ENCODE data around the gene ZMYND11. TPM values are rescaled to one million over a fixed set of nuclear protein-coding genes. Genes with fewer than 3 reads are reported as not detected.

ZMYND11 gene
- total and polyA plus RNA-seq, 2 of the 8 experiments (the other 6 are each of a cell fraction or from before 2014, with no cell fraction given), result 7.5 to 26.6 TPM

GRCh38 chr10:266974-267425 is 131.7 kb downstream of the ZMYND11 start:
- Histone ChIP-seq H3K9ac (replicated peaks in 1 of 4; ENCODE audit: extremely low read depth in 1 of 4, low read depth in 3 of 4, low read length in 3 of 4) (no peak overlapping the region), H2AFZ (ENCODE audit: low read length) (no peak overlapping the region), H2AK5ac (ENCODE audit: low read depth, low read length) (no peak overlapping the region), H3K56ac (replicated peaks; ENCODE audit: insufficient read length, low read depth, low read length) (no peak overlapping the region), H3K23me2 (ENCODE audit: low read depth, low read length) (no peaks in the 10 kb centered on the region), H3K14ac (ENCODE audit: insufficient read length) (no peak overlapping the region), H3K79me1 (ENCODE audit: low read depth, low read length) (no peaks in the 10 kb centered on the region), H2BK12ac (ENCODE audit: low read depth, low read length) (no peak overlapping the region), H4K5ac (ENCODE audit: insufficient read length, low read depth, low read length) (no peak overlapping the region), H3K4ac (replicated peaks; ENCODE audit: insufficient read length, low read depth, low read length) (no peak overlapping the region), H3K9me3 (ENCODE audit: insufficient read depth in 2 of 2, low read depth in 1 of 2, low read length in 1 of 2) (no peaks in the 10 kb centered on the region), H3K4me3 (ENCODE audit: extremely low read depth in 1 of 4, insufficient read depth in 2 of 4, low read depth in 3 of 4, low read length in 4 of 4) (no peak overlapping the region), H3K27ac (ENCODE audit: low read depth, low read length) (no peak overlapping the region), H2BK20ac (ENCODE audit: low read length) (no peak overlapping the region), H3K36me3 (ENCODE audit: control insufficient read depth in 2 of 4, insufficient read depth in 4 of 4, low read length in 3 of 4) (no peaks in the 10 kb centered on the region), H3K4me1 (replicated peaks in 1 of 4; ENCODE audit: control insufficient read depth in 3 of 4, insufficient read depth in 4 of 4, low read length in 3 of 4) (peaks cover 0 to 5% (median 3%) of the 10 kb centered on the region in 4 experiments; a peak in 3 of 7 replicates), H2BK5ac (ENCODE audit: low read depth, low read length) (no peak overlapping the region), H3K23ac (ENCODE audit: insufficient read length) (no peak overlapping the region), H4K20me1 (replicated peaks in 1 of 2; ENCODE audit: control insufficient read depth in 1 of 2, insufficient read depth in 2 of 2, low read length in 2 of 2) (no peaks in the 10 kb centered on the region), H4K91ac (replicated peaks; ENCODE audit: insufficient read length, low read length) (no peak overlapping the region), H3K18ac (ENCODE audit: extremely low read depth, low read length) (no peak overlapping the region), H3K79me2 (ENCODE audit: control insufficient read depth in 1 of 2, insufficient read depth in 2 of 2, low read length in 2 of 2) (no peaks in the 10 kb centered on the region), H3K27me3 (replicated peaks in 1 of 4; ENCODE audit: control insufficient read depth in 3 of 4, extremely low read depth in 1 of 4, insufficient read depth in 3 of 4, low read length in 3 of 4) (no peaks in the 10 kb centered on the region), H2BK120ac (replicated peaks; ENCODE audit: low read depth, low read length) (no peak overlapping the region), H3K4me2 (ENCODE audit: insufficient read depth in 1 of 2, low read depth in 2 of 2, low read length in 2 of 2) (no peak overlapping the region), H2BK15ac (ENCODE audit: low read length) (no peak overlapping the region), H4K8ac (ENCODE audit: extremely low read depth, insufficient read depth, low read length) (no peak overlapping the region)
- FAIRE-seq (no peak), DNase-seq (ENCODE audit: low read depth in 1 of 2, low spot score in 2 of 2) (no peak)
- CTCF ChIA-PET (ENCODE audit: partially characterized antibody), result interaction anchor here (0.9 kb wide), 1 partner anchor 15 kb away, joined by 3 read pairs; no protein-coding TSS in a partner anchor
- POLR2A ChIA-PET (ENCODE audit: partially characterized antibody), result no interaction called here
- WGBS, 2 experiments (ENCODE audit: extremely low coverage in 1 of 2, insufficient coverage in 1 of 2, insufficient read length in 1 of 2, insufficient replicate concordance in 2 of 2, low coverage in 1 of 2, low lambda C conversion rate in 2 of 2, missing lambda C conversion rate in 1 of 2), result 97% methylated on average over 8 of the region's 8 CpGs; no CpG with 5 or more reads in 1 of the 2 experiments
- TF ChIP-seq EP300 (IDR thresholded peaks at IDR 0.05; ENCODE audit: borderline replicate concordance in 1 of 2, low read depth in 2 of 2, low read length in 2 of 2), result no peak
- no peak for TF ChIP-seq CHD2 (IDR thresholded peaks at IDR 0.05; ENCODE audit: low read length)
- TF ChIP-seq ATF3 (IDR thresholded peaks at IDR 0.05; ENCODE audit: insufficient read depth, low read depth, low read length), result no peak
